ENCODE results near the gene SPATA17.

The SPATA17 gene

DNA sequence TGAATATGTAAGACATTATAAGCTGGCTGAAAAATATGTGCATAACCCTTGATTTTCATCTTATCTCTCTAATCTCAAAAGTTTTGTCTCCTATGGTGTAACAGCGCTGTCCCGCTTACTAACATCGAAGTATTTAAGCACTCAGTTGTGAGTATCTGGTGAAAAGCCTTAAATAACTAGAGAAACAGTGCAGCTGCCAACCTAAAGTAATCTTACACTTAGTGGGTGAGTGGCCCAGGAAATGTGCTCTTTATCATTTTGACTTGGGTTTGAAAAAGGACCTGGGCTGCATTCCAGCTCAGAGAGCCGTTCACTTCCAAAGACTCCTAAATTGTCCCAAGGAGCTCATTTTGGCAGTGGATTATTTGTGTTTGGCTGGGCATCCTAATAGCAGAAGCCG, 225.9 kb downstream of the SPATA17 start:
- DNase-seq = no peak

DNA sequence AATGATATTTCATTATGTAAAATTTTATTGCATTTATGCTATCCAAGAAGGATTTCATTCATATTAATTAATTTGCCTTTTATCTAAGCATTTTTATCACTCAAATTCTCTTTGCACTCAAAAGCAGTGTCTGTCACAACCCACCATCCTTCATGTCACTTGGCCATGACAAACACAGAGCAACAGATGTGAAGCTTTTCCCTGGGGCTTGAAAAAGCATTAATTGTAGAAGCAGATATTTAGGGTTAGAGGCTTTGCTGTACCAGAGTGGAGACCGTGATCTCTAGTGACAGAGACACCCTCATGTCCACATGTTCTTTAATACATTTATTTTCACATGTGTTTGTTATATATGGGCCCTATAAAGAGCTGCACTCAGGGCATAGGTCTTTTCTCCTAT, 230.5 kb downstream of the SPATA17 start:
- no peak for DNase-seq

DNA sequence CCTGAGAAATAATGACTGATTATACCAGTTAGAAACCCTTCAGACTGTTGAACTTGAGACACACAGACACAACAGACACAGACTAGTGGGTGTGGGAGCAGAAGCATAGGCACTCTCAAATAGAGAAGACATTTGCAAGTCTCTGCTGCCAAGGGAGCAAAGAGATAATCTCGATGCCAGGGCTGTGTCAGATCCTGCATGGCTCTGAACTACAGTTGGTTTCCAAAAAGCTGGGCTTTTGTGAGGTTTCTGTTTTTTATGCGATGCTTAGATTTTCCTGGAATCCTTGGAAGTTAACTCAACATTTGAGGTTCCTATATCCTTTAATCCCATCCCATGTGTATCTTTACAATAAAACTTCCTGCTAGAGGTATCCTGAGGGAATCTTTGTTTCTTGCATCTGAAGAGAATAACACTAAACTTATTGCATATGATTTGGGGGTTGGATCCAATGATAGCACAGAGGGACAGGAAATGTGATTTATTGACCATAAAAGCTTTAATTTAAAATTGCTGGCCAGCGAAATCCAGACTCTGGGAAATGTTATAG, 236.4 kb downstream of the SPATA17 start:
- no peak for DNase-seq

DNA sequence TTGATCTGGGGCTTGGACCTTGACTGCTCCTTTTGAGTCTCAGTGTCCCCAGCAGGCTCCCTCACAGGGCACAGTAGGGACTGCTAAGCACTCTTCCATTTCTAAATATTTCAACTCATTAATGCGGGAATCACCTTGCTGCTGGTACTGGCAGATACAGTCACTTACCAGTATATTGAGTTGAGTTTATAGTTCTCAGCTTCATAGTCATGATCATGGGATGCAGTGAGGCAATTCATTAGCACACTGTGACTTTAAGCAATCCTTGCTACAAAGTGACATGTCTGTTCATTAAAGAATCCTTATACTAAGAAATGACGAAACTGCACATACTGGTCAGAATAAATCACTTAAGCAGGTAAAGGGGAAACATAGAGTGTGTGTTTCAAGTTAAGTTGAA, 240.8 kb downstream of the SPATA17 start:
- no peak for DNase-seq

DNA sequence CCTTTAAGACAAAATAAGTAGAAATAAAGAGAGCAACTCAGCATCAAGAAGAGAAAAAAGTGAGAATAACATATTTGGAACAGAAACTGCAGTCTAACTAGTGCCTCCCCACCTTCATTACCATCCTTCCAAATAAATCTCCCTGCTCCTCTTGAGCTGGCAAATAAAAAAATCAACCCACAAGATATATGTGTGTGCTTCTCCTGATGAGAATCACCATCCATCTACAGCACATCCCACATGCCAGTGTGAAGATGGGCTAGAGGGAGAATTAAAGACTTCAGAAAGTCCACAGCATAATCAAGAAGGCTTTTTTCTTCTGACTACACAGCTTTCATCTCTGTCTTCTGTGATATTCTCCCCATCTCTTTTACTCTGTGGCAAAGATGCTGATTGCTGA, 244.1 kb downstream of the SPATA17 start:
- DNase-seq = no peak

DNA sequence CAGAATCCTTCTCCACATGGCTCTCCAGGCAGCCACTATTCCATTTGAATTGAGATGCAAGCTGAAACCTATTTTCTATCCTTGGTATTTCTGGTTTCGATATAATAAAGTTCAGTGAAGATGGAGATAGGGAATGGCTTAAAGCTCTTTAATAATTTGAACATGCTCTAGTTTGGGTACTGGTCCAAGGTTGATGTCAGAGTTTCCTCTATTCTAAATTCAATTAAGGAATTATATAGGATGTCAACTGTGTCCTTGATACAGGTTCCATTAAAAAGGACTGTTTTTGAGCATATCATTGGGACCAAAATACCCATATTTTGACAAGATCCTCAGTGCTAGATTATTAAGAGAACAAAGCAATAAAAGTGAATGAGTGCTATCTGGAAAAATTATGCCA, 245.3 kb downstream of the SPATA17 start:
- no peak for DNase-seq

DNA sequence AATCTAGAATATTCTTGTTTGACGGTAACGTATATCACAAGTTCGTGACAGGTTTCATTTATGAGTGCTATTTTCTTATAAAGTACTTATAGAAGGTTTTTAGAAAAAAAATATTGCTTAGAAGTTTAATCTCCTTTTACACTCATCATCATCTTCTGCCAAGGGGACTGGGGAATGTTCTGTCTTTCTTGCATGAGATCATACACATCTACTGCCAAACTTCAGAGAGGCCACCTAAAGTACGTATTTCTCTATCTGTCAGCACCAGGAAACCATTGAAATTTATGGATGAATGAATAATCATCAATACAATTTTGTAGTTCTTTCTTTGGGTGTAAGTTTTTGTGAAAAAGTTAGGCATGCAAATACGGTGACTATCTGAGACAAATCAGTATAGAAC, 245.8 kb downstream of the SPATA17 start:
- no peak for DNase-seq

DNA sequence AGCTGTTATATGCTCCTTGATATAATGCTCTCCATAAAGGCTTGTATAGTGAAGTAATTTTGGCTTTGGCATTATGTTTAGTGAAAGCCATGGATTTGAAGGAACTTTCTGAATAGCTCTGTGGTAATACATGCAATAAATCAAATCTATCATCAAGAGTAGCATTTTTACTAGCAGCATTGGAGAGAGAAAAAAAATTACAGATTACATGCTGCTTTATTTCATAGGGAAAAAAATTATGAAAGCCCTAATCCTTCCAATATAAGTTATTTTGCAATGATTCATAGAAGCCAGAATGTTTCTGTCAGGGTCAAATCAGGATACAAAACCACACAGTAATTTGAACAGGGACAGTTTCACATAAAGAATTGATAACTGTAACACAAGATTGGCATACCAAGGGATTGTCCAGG, 250.0 kb downstream of the SPATA17 start:
- no peak for DNase-seq

DNA sequence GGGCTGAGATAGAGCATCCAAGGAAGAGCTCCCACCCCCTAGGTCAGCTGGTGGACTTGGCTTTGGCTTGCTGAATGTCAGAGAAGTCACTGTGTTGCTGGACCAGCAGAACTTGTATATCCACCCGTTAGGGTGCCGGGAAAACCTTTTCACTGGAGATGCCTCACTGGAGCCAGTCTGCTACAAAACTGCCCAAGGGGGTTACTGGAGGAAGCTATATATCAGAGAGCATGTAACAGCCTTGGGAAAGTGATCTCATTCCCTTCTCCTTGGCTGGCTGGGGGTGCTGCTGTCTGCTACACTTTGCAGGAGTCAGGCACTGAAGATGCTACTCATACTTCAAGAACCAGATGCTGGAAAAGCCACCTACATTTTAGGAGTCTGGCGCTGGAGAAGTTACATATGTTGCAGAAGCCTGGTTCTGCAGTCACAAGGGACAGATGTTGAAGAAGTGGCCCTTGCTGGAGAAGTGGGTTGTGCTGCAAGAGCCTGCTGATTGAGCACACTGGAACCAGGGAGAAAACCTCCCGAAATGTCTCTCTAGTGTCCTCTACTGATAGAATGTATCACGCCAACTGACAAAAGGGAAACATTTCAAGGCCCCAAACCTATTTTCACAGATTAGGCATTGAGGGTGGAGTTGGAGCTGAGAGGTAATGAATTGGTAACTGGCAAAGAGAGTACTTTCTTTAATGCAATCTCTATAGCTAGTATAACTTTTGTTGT, 250.6 kb downstream of the SPATA17 start:
- no peak for DNase-seq

DNA sequence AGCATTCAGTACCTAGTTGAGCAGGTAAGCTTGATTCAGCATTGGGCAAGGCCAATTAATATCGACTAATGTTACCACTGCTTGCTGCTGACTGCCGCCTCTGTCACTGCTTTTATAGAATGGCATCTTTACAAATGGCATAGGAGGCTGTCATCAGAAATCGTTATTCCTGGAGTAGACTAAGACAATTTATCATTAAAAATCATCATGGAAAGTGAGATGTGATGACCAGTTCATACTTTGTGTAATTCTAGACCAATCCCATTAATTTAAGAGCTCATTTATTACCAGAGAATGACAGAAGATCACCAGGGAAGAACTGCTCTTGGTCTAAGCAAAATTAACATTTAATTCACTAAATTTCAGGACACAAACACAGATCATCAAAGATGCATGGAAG, 254.0 kb downstream of the SPATA17 start:
- no peak for DNase-seq

DNA sequence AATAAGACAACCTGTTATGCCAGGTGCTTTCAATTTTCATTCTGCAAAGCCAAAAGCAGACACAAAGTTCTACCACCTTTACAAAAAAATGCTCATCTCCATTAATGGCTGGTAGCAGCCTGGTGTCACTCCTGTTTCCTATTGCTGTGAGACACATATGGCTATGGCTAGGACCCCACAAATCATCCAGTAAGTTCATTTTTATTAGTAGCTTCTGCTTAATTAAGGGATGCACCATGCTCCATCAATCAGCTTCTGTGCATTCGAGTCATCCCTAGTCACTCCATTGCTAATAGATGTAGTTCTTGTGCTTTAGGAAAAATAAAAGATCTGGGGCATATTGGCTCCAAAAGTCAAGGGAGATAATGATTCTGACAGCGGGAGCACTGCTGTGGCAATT, 257.2 kb downstream of the SPATA17 start:
- DNase-seq = no peak

DNA sequence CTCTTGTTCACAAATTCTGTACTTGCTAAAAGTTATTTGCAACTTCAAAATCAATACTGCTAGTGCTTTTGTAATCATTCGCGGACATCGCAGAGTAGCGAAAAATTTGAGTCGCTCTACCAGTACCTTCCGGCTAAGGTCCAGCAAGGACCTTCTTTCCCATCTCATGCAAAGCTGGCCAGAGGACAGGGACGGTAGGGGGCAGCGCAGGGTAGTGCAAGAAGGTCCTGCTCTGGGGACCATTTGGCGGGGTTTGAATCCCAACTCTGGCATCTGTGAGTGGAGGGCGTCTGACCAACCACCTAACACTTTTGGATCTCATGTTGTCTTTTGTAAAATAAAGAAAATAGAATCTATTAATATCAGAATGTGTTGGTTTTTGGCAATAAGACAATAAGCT, 258.3 kb downstream of the SPATA17 start:
- no peak for DNase-seq

DNA sequence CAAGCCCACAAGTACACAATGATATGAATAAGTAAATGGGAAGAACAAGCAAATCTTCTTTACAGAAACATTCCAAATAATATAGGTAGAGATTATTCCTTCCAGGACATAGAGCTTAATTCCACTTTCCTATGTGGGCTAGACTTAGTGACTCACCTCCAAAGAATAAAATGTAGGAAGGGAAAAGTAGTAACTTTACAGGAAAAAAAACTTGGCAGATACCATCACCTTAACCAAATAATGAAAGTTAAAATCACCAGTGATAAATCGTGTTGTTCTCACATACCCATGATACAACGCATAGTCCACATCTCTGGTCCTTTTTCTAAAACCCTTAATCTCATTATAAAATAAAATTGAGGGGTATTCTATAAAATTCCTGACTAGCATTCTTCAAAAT, 260.8 kb downstream of the SPATA17 start:
- DNase-seq = no peak

DNA sequence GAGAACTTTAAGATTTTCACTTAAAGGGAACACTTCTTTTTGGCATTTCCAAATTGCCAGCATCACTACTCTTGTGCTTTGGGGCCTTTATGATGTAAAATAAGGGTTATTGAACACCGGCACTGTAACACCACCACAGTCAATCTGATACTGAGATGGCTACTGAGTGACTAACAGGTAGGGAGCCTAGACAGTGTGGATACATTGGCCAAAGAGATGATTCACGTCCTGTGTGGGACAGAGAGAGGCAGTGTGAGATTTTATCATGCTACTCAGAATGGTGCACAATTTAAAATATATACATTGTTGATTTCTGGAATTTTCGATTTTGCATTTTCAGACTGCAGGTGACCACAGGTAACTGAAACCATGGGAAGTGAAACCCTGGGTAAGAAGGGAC, 261.6 kb downstream of the SPATA17 start:
- DNase-seq = no peak

DNA sequence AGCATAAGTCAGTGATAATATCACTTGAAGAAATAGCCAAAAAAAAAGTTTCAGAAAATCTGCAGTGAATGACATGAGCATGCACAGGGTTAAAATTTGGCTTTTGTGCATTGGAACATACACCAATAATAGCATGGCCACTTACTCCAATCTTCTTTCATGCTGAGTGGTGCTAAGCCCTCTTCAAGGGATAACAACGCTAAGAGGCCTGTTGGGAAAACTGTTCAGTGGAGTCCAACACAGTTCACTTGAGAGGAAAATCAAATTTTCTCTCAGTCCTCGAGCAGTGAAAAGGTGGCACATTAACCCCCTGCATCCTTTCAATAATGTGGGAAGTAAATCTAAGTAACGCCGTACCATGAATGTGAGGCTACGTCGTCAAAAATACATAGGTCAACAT, 264.7 kb downstream of the SPATA17 start:
- no peak for DNase-seq

DNA sequence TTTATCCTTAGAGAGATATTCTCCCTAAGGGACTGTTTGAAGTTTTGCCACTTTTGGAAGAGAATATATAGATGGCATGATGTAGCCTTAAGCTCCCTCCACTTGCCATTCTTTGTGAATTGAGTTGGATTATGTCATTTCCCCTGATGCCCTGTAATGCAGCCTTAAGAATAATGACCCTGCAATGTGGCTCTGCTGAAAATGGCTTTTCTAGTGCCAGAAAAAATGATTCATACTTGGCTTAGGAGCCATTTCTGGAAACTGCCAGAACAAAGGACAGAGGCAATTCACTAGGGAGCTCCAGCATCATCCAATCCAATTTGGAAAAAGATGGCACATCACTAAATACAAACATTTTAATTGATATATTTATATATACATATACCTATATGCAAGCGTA, 265.3 kb downstream of the SPATA17 start:
- no peak for DNase-seq

DNA sequence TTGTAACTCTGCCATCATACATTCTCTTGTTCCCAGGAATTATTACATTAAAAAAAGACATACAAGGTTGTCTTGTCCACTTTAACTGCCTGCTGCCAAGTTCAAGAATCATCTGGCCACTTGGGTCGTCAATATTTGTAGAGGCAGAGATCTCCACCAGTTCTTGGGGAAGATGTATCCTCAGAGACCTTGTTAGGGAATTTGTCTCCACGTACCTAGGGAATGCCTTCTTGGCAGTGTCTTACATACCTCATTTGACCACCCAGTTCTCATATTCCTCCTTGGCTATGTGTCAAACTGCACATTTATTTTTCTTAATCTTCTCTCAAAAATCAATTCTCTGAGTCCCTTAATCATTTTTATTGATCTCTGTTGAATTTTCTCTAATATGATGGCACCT, 266.0 kb downstream of the SPATA17 start:
- DNase-seq = no peak

DNA sequence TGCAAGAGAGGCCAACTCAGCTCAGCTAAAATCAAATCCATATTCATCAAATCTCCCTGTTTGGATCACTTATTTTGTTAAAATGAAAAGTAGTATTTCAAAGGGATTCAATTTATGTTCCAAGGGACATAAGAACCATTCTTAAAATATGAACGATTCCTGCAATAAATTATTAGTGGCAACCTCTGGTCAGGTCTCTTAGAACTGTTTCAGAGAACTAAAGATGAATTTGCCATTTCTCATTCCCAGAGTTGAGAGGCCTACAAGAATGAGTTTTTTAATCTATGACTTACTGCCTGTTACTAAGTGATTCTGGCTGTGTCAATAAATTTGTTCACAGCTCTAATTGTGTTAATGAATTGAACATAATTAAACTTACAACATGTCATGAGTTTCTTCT, 268.5 kb downstream of the SPATA17 start:
- DNase-seq = no peak

DNA sequence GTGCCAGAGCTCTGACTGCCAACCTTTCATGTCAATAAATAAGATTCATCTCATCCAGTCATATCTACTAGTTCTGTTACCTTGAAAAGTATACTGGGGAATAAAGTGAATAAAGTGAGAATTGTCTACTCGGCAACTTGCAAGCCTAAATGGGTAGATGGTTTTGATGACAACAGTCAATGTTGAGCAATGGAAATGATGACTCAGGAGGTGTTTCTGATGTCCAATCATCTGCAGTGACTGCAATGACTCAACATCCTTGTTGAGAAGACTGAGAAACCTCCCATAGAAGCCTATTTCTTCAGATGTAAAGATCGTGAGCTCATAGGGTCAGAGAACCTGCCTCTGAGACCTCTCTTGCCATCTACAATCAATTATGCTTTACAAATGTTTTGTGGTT, 276.4 kb downstream of the SPATA17 start:
- no peak for DNase-seq

DNA sequence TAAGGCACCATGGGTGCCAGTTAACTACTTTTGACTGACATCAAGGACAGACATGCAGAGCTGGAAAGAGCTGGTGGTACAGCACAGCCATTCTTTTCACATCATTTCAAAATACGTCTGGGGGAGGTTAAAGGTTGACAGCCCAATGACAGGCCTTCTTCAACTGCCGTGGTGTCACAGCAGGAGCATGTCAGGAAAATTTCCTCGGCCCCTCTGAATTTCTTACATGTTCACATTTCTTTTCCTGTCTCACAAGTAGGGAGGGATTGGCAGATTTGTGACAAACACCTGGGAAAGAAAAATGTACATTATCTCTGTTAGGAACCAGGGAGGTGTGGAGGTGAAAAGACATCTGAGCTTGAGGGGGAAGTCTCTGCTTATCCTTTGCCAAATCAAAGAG, 279.1 kb downstream of the SPATA17 start:
- DNase-seq = no peak

DNA sequence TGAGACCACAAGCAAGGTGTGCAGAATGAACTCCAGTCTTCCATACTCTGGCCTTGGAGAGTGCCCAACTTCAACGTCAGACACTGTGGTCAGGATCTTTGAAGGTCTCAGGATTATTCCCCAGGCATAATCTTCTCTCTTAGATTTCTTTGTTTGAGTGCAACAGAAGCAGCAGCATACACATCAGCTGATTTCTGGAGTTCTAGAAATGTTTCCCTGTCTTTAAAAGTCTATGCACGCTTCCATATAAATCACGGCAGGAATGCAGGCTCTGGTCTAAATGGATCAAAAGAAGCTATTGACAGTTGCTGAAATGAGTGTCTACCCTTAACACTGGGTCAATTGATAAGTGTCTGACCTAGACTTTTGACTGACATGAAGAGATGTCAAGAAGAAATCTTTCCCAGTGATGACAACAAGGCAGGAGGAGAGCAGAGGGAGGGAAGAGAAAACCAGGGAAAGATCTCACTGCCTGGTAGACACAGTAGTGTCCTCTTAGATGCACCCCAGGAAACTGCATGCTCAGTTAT, 279.7 kb downstream of the SPATA17 start:
- DNase-seq = no peak

DNA sequence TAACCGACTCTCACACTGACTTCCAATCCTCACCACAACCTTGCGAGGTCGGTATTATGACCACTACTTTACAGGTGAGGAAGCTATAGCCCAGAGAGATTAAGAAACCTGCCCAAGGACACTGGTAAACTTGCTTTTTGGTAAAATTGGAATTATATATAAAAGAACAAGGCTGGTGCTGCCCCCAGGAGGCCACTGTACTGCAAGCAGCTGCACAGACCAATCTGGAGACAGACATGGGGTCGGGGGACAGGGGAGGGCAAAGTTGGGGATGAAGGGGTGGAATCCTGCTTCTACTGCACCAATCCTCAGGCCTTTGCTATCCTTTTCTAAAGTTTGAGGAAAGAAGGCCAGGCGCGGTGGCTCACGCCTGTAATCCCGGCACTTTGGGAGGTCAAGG, 280.8 kb downstream of the SPATA17 start:
- DNase-seq = no peak

DNA sequence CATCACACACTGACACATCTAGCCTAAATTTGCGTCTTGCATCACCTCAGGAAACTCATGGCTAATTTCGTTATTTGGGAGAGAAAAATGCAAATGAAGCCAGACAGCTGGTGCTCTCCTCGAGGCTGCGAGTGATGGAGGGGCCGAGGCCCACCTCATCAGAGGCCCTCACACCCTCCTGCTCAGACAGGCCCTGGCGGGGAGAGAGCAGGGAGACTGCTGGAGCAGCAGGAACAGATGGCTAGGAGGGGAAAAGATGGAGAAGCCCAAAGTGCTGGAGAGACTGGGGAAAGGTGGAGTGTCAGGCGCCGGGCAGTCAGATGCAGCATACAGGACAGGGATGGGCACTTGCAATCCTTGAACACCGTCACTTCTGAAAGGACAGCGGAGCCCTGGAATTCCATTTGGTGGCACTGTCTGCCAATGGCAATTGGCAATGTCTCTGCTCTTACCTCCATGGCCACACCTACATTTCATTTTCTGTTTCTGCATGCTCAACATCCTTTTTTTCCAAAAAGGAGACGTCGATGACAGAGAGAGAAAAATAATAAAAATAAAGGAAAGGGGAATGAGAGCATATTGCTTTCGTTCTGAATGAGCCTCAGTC, 286.2 kb downstream of the SPATA17 start:
- no peak for DNase-seq

DNA sequence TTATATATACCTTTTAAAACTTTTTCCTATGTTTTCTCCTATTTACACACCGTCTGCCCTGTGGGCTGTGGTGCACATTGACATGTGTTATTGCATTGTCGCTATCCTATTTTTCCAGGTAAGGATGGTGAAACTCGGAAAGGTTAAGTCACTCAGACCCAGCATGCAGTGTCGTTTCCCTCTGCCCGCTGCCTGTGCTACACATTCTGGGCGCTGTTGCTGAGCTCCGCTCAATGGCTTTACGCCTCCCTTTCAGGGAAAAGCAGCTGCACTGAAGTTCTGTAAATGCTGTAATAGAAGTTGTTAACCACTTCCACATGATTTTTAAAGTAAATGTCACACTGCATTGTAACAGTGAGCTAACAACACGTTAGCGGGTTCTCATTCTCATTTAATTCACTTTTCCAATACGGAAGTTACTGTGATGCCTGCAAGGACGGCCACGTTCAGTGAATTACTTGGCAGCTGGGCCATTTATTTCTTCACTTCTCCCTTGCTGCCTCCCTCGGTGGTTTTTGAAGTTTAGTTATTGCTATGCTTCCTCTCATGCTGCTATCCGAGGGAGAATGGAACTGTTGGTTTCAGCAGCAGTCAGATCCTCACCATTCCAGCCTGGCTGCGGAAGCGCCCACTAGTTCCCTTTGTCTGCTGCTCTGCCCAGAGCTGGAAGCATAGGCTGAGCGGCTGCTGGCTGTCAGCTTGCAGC, 288.7 kb downstream of the SPATA17 start:
- no peak for DNase-seq

Measured in NCI-H1048 (cell line).